ENCODE data around the gene NIPA2.
"Not testable (repeated sequence)": the region's sequence is repeated elsewhere in the genome, so short reads cannot be mapped to it uniquely, and the experiment has no call there.

Gene NIPA2

DNA sequence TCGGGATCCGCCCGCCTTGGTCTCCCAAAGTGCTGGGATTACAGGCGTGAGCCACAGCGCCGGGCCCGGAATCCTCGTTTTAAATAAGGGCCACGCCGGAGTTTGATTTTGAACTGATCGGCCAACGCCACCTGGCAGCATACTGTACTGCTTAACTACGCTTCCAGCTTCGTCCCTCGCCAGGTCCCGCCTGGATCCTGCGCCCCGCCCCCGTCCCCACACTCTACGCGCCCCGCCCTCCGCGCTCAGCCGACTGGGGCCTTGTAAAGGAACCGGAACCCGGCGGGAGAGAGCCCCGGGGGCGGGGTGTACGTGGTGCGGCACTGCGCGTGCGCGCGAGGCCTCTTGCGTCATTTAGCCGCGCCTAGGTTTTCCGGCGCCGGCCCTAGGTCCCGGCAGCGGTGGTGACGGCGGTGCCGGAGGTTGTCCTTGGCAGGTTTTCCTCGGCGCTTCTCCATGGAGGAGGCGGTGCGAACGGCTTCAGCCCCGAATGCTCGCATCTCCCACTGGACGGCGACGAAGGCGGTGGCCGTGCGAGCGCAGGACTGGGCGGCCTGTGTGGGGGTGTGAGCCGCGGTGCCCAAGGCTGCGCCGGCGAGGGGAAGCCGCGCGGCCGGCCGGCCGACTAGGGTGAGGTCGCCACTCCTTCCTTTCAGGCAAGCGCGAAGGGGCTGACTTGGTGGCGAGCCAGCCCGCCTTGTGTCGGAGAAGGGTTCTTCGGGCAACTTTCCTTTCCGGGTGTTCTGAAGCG lies at the start of gene NIPA2:
NIPA2 (plus strand) TSS at position 375 of the 751 bp plus-strand sequence. CDS start 13,066 bp downstream, outside the sequence.
- DNase-seq (ENCODE audit: low read depth), result peak; percentile 87
- peak within 1 kb of the TSS; percentile 97 for H3K4me3 ChIP-seq (ENCODE audit: low read length)
- no peak for TF ChIP-seq CTCF (conservative IDR thresholded peaks at IDR 0.05; ENCODE audit: low read depth, low read length)

GRCh38 chr15:22794063-22794462 lies 44.4 kb upstream of the NIPA2 start:
- DNase-seq (ENCODE audit: low read depth), result no peak
- TF ChIP-seq CTCF (conservative IDR thresholded peaks at IDR 0.05; ENCODE audit: low read depth, low read length), result no peak
- H3K4me3 ChIP-seq (ENCODE audit: low read length), result no peak overlapping the region

GRCh38 chr15:22794621-22795167 lies 43.8 kb upstream of the NIPA2 start:
- no peak for TF ChIP-seq CTCF (conservative IDR thresholded peaks at IDR 0.05; ENCODE audit: low read depth, low read length)
- no peak for DNase-seq (ENCODE audit: low read depth)
- H3K4me3 ChIP-seq (ENCODE audit: low read length), result no peak overlapping the region

GRCh38 chr15:22795206-22796063 lies 43.0 kb upstream of the NIPA2 start:
- no peak for DNase-seq (ENCODE audit: low read depth)
- no peak for TF ChIP-seq CTCF (conservative IDR thresholded peaks at IDR 0.05; ENCODE audit: low read depth, low read length)
- H3K4me3 ChIP-seq (ENCODE audit: low read length), result no peak overlapping the region

GRCh38 chr15:22796079-22796478 lies 42.4 kb upstream of the NIPA2 start:
- TF ChIP-seq CTCF (conservative IDR thresholded peaks at IDR 0.05; ENCODE audit: low read depth, low read length), result no peak
- DNase-seq (ENCODE audit: low read depth), result no peak
- H3K4me3 ChIP-seq (ENCODE audit: low read length), result no peak overlapping the region

DNA sequence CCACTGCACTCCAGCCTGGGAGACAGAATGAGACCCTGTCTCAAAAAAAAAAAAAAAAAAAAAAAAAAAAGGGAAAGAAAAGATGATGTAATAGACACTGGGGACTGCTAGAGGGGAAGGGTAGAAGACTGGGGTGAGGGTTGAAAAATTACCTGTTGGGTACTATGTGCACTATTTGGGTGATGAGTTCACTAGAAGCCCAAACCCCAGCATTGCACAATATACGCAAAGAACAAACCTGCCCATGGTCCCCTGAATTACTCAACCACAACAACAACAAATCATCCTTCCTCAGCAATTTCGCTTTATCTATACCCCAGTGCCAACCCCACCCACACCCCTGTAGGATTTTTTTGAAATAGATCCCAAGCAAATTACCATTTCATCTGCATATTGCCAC lies 38.6 kb upstream of the NIPA2 start:
- DNase-seq (ENCODE audit: low read depth), result no peak
- no peak for TF ChIP-seq CTCF (conservative IDR thresholded peaks at IDR 0.05; ENCODE audit: low read depth, low read length)
- no peak overlapping the region for H3K4me3 ChIP-seq (ENCODE audit: low read length)

DNA sequence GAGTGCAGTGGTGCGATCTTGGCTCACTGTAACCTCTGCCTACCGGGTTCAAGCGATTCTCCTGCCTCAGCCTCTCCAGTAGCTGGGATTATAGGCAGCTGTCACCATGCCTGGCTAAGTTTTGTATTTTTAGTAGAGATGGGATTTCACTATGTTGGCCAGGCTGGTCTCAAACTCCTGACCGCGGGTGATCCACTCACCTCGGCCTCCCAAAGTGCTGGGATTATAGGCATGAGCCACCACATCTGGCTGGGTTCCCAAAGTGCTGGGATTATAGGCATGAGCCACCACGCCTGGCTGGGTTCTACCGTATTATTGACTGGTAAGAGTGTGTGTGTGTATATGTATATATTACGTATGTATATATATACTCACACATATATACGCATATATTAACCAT lies 35.5 kb upstream of the NIPA2 start:
- H3K4me3 ChIP-seq (ENCODE audit: low read length); DNase-seq (ENCODE audit: low read depth): not testable (repeated sequence)

Data from retinal pigment epithelial cell (primary cell).